Right lobe of liver (tissue), 6 donors: Measurements from ENCODE around the gene MAGEB16. TPM values are rescaled to one million over a fixed set of nuclear protein-coding genes. Genes with fewer than 3 reads are reported as not detected.

Source experiments
- ATAC-seq, 4 donors: fragments of 200-7000 bp; cut with Tn5 transposase; one replicate each; pipeline ENCODE4 v1.9.1; 2020; ENCODE audit warnings: mild to moderate bottlenecking in 4 of 4, moderate library complexity in 4 of 4
- DNase-seq, 3 donors: peaks; one replicate each; pipeline ENCODE4 v3.0.0-alpha.2; 2020
- H3K27ac ChIP-seq, 3 donors: fragments of 200-600 bp; one replicate each; pipeline ENCODE4 v1.8.0; 2022
- H3K27me3 ChIP-seq, 2 donors: fragments of 200-600 bp; one replicate each; pipeline ENCODE4 v1.8.0; 2022
- H3K36me3 ChIP-seq, 4 donors: fragments of 200-600 bp; sonication (generic) in 1 of 4; one replicate each; pipeline versions ENCODE4 v1.5.1 to v1.8.0; 2017 to 2022; ENCODE audit warnings: control low read depth in 1 of 4
- H3K4me1 ChIP-seq, 4 donors: fragments of 200-600 bp; sonication (generic) in 1 of 4; one replicate each; pipeline versions ENCODE4 v1.5.1 to v1.8.0; 2017 to 2022; ENCODE audit warnings: control low read depth in 1 of 4
- H3K4me3 ChIP-seq, 3 donors: fragments of 200-600 bp; one replicate each; pipeline ENCODE4 v1.8.0; 2022
- H3K9me3 ChIP-seq, 4 donors: fragments of 200-600 bp; sonication (generic) in 1 of 4; one replicate each; pipeline versions ENCODE4 v1.5.1 to v1.8.0; 2017 to 2022; ENCODE audit warnings: control low read depth in 1 of 4
- POLR2A ChIP-seq: fragments of 450-650 bp; IDR thresholded peaks from one replicate; pipeline ENCODE4 v1.6.1; 2017; ENCODE audit warnings: antibody characterized with exemption, mild to moderate bottlenecking
- WGBS: methylation state at CpG from one replicate; pipeline ENCODE4 v1.1.6; 2018; ENCODE audit warnings: low coverage, low lambda C conversion rate; ENCODE audit not compliant: insufficient coverage; ENCODE audit errors: missing lambda C conversion rate; 5-methylcytosine and 5-hydroxymethylcytosine counted together
- intact Hi-C, 2 donors: fragments of 100-400 bp; cut with DNase I; formaldehyde crosslinking; loops; one replicate each; pipeline versions ENCODE4 v1.11.2 to v1.14.1; 2022
- total RNA-seq, 6 experiments: library from RNA; depleted of rRNA in 2 of 6; stranded (reverse); fragments of >200 nt in 2 of 6; fragmentation: NEBNext Ultra II Directional in 3 of 6; extraction: Animal tissue kit (Norgen Biotek cat#: 25700) in 3 of 6; gene quantifications; one replicate each; pipeline versions ENCODE4 v1.1.0 to v1.2.4, GENCODE V29; 2016 to 2023
- TF ChIP-seq, protein P1 (sequence below), 4 donors: fragments of 200-600 bp in 3 of 4; fragments of 450-650 bp in 1 of 4; IDR thresholded peaks; one replicate each; pipeline versions ENCODE4 v1.5.1 to v1.8.0; 2016 to 2022; ENCODE audit warnings: antibody characterized with exemption in 4 of 4, mild to moderate bottlenecking in 2 of 4
- donor health status: DM: no; HTN: yes; CAD: no.
- donor health status: DM: no; HTN: no; CAD: no.
- donor health status: DM: no; HTN: no; CAD: no.
- donor health status: DM: no; HTN: yes; CAD: no.
- donor health status: DM: no; HTN: yes; CAD: no.

The MAGEB16 gene
- total RNA-seq, 6 experiments from 2014 or later = not detected

DNA sequence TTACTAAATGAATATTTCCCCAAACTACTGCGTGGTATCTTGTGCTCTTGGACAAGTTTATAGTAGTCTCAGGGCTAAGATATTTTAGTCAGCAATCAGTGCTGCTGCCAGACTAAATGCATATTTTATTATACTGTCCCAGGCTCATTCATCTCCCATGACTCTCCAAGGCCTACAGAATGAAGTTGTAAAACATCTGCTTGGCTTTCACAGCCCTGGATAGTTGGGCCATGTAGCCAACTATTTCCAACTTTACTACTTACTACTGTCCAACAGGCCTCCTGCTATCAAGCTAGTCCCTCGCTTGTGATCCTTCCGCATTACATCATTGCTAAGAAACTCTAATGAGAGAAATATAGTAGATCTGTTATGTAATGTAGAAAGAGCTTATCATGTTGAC, 31.4 kb downstream of the MAGEB16 start:
- intact Hi-C loops = no loop called here
- Histone ChIP-seq H3K27ac (no peak overlapping the region), H3K9me3 (no peaks in the 10 kb centered on the region), H3K4me1 (no peaks in the 10 kb centered on the region), H3K27me3 (no peaks in the 10 kb centered on the region), H3K4me3 (no peak overlapping the region), H3K36me3 (no peaks in the 10 kb centered on the region)
- DNase-seq = no peak
- no peak for ATAC-seq
- TF ChIP-seq, protein P1, sequence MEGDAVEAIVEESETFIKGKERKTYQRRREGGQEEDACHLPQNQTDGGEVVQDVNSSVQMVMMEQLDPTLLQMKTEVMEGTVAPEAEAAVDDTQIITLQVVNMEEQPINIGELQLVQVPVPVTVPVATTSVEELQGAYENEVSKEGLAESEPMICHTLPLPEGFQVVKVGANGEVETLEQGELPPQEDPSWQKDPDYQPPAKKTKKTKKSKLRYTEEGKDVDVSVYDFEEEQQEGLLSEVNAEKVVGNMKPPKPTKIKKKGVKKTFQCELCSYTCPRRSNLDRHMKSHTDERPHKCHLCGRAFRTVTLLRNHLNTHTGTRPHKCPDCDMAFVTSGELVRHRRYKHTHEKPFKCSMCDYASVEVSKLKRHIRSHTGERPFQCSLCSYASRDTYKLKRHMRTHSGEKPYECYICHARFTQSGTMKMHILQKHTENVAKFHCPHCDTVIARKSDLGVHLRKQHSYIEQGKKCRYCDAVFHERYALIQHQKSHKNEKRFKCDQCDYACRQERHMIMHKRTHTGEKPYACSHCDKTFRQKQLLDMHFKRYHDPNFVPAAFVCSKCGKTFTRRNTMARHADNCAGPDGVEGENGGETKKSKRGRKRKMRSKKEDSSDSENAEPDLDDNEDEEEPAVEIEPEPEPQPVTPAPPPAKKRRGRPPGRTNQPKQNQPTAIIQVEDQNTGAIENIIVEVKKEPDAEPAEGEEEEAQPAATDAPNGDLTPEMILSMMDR (IDR thresholded peaks at IDR 0.05) = no peak
- TF ChIP-seq POLR2A = no peak
- WGBS = 55% methylated on average over 3 of the region's 3 CpGs

DNA sequence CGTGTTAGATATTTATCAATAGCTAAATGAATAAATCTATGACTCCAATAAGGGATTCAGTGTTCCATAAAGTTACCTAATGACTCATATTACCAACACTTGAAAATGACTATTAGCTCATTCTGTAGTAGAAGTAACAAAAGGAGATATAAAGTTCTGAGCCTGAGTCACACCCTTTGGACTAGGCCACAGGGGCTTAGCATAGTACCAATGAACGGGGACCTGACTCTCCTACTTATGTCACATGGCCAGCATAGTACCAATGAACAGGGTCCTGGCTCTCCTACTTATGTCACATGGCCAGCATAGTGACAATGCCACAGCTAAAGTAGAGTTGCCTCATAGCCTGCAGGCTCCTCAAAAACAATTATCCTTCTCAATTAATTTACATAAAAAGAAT, 43.7 kb downstream of the MAGEB16 start:
- TF ChIP-seq POLR2A = no peak
- TF ChIP-seq, protein P1 (IDR thresholded peaks at IDR 0.05) = no peak
- WGBS = 30% methylated on average over 2 of the region's 2 CpGs
- Histone ChIP-seq H3K4me1 (no peaks in the 10 kb centered on the region), H3K36me3 (no peaks in the 10 kb centered on the region), H3K27ac (no peak overlapping the region), H3K27me3 (no peaks in the 10 kb centered on the region), H3K9me3 (no peaks in the 10 kb centered on the region), H3K4me3 (no peak overlapping the region)
- intact Hi-C loops = no loop called here
- ATAC-seq (no peak), DNase-seq (no peak)

DNA sequence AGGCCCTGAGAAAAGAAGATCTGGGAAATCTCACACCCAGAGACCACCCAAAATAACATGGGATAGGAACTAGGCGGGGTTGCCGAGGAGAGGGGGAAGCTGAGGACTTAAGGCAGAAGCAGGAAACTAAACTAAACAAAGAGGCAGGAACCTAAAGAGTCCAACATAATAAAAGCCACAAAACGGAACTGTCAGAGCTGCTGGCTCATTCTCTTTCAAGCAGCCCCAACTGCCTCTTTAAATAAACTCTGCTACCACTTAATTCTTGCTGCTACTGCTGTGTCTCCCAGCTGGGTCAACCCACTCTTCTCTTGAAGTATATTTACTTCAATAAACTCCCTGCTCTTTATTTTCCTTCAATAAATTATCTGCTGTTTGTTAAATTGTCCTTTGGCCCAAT, 44.5 kb downstream of the MAGEB16 start:
- DNase-seq = no peak

DNA sequence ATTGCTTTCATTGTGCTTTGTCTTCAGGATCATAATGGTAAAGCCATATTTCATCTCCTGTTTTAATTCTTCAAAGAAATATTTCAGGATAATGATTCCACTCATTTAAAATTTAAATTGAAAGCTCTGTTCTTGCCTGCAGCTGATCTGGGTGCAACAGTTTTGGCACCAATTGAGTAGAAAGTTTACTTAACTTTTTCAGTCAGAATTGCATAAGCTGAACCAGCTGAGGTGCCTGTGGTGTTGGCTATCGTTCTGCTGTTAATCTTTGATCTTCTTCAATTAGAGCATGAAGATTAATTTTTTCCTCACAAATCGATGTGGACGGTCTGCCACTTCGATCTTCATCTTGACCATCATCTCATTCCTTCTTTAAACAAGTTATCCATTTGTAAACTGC, 49.6 kb downstream of the MAGEB16 start:
- Histone ChIP-seq H3K27ac (no peak overlapping the region), H3K4me1 (no peaks in the 10 kb centered on the region), H3K36me3 (no peaks in the 10 kb centered on the region), H3K27me3 (no peaks in the 10 kb centered on the region), H3K9me3 (no peaks in the 10 kb centered on the region), H3K4me3 (no peak overlapping the region)
- intact Hi-C loops = no loop called here
- 21% methylated on average over 4 of the region's 4 CpGs for WGBS
- no peak for TF ChIP-seq POLR2A
- TF ChIP-seq, protein P1 (IDR thresholded peaks at IDR 0.05) = no peak
- peak; percentile 65 to 88 (median 76) for ATAC-seq
- peak in 1 of 3 donors; percentile 40 for DNase-seq

More for the DNA sequence above, 44.5 kb downstream of the MAGEB16 start:
- Histone ChIP-seq H3K4me3 (no peak overlapping the region), H3K27me3 (no peaks in the 10 kb centered on the region), H3K27ac (no peak overlapping the region), H3K36me3 (no peaks in the 10 kb centered on the region), H3K4me1 (no peaks in the 10 kb centered on the region), H3K9me3 (no peaks in the 10 kb centered on the region)
- intact Hi-C loops = no loop called here
- 31% methylated on average over 3 of the region's 3 CpGs for WGBS
- TF ChIP-seq POLR2A = no peak
- TF ChIP-seq, protein P1 (IDR thresholded peaks at IDR 0.05) = no peak
- ATAC-seq = peak in 2 of 4 donors; percentile 36 to 38

Other genes with a start within 250 kb of the MAGEB16 start
- under 1 TPM in 3 of 6 experiments, not detected in 3; 0.09 to 0.24 (median 0.20) TPM for gene CFAP47, start 121.4 kb downstream of the MAGEB16 start, total RNA-seq